ENCODE results near the gene SDK1.

SDK1 gene, protein sequence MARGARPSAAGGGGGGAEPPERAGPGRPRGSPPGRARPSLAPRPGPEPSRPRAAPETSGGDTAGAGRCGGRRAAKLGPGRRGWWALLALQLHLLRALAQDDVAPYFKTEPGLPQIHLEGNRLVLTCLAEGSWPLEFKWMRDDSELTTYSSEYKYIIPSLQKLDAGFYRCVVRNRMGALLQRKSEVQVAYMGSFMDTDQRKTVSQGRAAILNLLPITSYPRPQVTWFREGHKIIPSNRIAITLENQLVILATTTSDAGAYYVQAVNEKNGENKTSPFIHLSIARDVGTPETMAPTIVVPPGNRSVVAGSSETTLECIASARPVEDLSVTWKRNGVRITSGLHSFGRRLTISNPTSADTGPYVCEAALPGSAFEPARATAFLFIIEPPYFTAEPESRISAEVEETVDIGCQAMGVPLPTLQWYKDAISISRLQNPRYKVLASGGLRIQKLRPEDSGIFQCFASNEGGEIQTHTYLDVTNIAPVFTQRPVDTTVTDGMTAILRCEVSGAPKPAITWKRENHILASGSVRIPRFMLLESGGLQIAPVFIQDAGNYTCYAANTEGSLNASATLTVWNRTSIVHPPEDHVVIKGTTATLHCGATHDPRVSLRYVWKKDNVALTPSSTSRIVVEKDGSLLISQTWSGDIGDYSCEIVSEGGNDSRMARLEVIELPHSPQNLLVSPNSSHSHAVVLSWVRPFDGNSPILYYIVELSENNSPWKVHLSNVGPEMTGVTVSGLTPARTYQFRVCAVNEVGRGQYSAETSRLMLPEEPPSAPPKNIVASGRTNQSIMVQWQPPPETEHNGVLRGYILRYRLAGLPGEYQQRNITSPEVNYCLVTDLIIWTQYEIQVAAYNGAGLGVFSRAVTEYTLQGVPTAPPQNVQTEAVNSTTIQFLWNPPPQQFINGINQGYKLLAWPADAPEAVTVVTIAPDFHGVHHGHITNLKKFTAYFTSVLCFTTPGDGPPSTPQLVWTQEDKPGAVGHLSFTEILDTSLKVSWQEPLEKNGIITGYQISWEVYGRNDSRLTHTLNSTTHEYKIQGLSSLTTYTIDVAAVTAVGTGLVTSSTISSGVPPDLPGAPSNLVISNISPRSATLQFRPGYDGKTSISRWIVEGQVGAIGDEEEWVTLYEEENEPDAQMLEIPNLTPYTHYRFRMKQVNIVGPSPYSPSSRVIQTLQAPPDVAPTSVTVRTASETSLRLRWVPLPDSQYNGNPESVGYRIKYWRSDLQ (N-terminal part only)

DNA sequence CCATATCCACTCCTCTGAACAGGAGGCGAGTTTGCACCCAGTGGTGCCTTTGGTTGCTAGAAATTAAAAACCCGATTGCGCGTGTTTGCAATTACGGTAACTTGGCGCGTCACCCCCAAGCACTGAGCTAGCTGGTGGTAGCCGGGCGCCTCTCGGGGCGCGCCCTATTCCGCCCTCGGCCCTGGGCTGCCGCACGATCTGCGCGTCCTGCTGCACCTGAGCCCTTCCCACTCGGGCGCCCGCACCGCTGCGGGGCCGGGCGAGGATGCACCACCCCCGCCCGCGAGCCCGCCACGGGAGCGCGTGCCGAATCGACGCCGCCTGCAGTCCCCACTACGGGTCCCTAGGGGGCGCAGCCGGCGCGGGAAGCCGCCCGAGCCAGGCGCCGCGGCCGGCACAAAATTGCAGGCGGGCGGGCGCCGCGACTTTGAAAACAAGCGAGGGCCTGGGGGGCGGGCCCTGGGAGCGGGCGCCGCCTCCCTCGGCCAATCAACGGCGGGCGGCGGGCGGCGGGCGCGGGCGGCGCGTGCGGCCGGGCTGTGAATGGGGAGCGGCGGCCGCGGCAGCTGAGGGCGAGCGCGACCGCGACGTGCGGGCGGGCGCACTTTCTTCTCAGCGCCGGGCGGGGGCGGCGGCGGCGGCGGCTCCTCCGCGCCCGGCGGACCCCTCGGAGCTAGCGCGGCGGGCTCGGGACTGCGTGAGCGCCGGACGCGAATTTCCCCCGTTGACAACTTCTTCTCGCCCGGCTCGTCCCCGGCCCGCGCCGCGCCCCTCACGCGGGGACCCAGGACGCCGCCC lies at the start of gene SDK1:
Gene SDK1 (plus strand): TSS at position 602 of the 798 bp plus-strand sequence. CDS start 335 bp downstream, outside the sequence.
- DNase-seq (ENCODE audit: insufficient read length, low spot score), result peak; percentile 88
- no peak for FAIRE-seq

DNA sequence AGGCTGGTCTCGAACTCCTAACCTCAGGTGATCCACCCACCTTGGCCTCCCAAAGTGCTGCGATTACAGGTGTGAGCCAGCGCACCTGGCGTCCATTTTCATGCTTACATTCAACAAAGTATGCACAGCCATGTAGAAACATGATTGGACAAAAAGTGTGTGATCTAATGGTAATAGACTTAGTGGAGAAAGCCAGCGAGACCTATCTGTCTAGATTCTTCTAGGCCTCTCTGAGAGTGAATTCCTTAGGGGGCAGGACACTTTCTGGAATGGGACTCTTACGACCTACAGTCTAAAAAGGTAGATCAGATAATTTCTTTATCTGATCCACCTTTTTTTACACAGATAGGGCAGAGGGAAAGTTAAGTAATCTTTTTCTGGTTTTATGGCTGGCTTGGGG lies 46.3 kb upstream of the SDK1 start:
- no peak for FAIRE-seq

DNA sequence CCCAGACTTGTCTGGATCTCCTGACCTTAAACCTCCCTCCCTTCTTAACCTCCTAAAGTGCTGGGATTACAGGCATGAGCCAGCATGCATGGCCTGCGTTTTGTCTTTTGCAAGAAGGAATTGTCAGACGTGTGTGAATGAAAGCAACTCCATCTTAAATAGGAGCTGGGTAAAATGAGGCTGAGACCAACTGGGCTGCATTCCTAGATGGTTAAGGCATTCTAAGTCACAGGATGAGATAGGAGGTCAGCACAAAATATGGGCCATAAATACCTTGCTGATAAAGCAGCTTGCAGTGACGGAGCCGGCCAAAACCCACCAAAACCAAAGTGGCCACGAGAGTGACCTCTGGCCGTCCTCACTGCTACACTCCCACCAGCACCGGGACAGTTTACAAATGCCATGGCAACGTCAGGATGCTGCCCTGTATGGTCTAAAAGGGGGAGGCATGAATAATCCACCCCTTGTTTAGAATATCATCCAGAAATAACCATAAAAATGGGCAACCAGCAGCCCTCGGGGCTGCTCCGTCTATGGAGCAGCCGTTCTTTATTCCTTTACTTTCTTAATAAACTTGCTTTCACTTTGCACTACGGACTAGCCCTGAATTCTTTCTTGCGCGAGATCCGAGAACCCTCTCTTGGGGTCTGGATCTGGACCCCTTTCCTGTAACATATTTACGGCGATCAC lies 41.2 kb upstream of the SDK1 start:
- DNase-seq (ENCODE audit: insufficient read length, low spot score) (no peak), FAIRE-seq (no peak)

More for the DNA sequence above, 46.3 kb upstream of the SDK1 start:
- no peak for DNase-seq (ENCODE audit: insufficient read length, low spot score)

DNA sequence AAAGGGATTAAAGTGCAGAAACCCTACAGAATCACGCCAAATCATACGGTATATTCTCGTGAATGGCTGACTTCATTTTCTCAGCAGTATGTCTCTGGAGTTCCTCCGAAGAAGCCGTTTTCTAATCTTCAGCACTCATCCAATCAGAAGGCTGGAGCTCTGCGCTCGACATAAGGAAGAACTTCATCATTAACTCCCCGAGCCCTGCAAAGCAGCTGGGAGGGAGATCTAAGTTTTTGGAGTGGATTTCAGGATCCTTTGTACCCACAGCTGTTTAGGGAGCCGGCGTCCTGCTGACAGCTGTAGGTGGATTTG lies 40.7 kb upstream of the SDK1 start:
- FAIRE-seq, result no peak
- no peak for DNase-seq (ENCODE audit: insufficient read length, low spot score)

DNA sequence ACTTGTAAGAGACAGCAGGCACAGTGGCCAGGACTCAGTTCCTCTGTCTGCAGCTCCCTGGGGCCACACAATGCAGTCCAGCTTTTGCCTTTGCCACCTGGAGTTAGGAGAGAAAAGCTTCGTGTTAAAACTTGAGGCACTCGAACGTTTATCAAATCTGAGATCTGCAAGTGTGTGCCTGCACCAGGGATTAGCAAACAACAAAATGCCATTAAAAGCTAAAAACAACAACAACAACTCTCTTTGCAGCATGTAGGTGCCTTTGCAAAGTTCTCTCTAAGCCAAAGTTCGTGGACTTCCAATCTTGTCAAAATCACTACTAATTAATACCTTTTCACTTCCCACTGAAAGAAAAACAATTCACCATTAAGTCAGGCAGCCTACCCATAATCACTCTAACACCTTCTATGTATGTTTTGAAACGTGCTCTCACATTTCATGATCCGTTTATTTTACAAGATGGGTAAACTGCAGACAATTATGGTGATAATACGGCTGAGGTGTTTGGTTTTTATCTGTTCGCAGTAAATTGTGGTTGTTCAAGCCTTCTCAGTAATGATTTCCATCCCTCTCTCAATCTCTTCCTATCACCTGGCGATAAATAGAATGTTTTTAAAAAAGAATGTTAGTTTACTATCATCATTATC lies 36.2 kb upstream of the SDK1 start:
- DNase-seq (ENCODE audit: insufficient read length, low spot score) (no peak), FAIRE-seq (no peak)

DNA sequence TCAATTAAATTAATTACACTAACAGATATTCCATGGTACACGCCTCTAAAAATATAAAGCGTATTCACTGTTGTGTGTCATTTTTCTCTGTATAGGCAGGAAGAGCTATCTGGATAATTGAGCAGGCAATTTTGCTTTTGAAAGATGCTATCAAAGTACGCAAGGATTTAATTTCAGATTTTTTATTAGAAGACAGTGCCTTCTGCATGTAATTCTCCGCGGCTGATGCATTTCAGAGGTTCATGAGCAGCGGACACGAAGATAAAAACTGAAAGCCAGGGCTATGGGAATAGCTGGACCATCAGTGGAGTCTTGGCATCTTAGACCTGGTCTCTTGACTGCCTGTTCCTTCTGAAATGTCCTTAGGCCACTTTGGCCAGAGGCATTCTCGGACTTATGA lies 35.7 kb upstream of the SDK1 start:
- DNase-seq (ENCODE audit: insufficient read length, low spot score), result no peak
- FAIRE-seq, result no peak

DNA sequence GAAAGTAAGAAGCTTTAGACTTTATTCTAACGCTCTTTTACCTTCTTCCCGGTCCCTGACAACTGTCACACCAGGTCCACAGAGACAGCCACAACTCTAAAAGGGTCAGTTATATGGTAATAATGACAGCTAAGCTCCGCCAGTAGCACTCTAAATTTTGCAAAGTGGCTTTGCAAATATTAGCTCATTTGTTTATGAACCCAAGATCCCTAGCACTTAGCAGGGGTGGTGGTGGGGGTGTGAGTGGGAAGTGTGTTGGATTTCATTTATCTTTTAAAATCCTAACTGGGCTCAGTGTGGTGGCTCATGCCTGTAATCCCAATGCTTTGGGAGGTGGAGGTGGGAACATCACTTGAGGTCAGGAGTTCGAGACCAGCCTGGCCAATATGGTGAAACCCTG lies 34.8 kb upstream of the SDK1 start:
- no peak for FAIRE-seq
- no peak for DNase-seq (ENCODE audit: insufficient read length, low spot score)

DNA sequence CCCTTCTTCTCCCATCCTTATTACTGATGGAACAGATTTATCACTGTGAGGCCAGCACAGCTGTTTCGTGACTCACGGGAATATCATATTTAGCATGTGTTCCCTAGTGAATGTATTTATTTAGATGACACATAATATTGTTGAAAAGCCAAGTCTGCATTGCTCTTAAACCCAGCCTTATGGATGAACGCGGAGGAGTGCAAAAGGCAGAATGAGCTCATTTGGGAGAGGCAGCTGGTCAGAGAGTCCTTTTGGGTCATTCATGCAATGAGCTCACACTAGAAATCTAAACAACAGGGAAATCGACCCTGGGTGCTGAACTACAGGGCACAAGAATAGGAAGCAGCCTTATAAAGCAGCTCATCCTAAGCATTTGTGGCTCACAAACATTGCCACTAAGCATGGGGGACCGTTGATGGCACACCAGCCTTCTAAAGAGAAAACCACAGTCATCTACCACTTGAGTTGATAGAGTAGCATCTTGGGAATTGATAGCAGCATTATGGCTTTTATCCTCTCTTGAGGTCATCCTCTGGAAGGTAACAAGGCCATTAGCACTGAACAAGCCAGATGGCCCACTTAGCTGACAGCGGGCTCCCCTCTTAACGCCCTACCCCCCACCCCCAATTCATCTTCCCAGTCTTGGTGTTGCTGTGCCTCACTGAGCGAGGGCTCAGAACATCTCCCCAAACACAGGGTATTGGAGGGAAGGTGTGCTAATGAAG lies 32.9 kb upstream of the SDK1 start:
- no peak for DNase-seq (ENCODE audit: insufficient read length, low spot score)
- no peak for FAIRE-seq

DNA sequence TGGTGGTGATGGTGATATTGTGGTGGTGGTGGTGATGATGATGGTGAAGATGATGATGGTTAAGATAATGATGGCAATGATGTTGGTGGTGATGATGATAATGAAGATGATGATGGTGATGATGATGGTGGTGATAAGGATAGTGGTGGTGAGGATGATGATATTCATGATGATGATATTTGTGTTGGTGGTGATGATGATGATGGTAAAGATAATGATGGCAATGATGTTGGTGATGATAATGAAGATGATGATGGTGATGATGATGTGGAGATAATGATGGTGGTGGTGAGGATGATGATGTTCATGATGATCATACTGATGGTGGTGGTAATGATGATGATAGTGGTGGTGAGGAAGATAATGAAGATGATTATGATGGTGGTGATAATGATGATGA lies 30.7 kb upstream of the SDK1 start:
- DNase-seq (ENCODE audit: insufficient read length, low spot score) (no peak), FAIRE-seq (no peak)

DNA sequence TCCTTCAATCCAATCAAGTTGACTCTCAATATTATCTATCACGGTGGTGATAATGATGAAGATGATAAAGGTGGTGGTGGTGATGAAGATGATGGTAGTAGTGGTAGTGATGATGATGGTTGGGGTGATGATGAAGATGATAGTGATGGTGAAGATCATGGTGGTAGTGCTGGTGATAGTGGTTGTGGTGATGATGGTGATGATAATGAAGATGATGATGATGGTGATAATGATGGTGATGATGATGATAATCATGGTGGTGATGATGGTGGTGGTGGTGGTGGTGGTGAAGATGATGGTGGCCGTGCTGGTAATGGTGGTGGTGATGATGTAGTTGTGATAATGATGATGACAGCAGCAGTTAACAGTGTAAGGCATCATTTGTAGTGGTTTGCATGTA lies 29.8 kb upstream of the SDK1 start:
- DNase-seq (ENCODE audit: insufficient read length, low spot score) (no peak), FAIRE-seq (no peak)

DNA sequence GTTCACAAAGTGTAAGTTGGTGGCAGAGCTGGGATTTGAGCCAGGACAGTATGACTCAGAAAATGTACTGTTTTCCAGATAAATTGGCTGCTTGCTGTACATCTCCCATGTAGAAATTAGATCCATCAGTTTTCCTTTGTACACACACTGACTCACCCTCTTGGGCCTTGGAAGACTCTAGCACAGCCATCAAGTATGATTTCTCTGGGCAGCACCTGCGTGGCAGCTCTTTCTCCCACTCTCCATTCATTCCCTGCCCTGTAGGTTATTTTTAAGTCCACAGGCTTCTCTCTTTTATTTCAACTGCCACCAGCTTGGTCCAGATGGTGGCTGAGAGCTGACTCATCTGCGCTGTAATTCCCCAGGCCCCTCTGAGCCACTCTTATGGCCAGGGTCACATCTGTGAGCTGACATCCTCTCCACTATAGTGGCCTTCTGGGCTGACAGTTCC lies 28.3 kb upstream of the SDK1 start:
- DNase-seq (ENCODE audit: insufficient read length, low spot score), result no peak

DNA sequence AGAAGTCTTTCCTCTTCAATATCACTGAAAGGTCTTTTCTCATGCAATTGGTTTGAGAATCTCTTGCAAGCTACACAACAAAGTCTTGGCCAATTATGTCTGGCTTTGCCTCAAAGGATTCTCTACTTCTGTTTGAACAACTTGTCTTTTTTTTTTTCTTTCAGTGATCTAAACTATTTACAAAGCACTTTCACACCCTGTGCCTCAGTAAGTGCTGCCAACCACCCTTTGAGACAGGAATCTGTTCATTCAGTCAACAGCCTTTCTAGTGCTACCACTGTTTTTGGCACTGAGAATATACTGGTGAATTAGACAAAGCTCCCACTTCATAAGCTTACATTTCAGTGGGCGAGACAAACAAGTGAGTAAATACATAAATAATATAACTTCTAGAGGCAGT lies 26.9 kb upstream of the SDK1 start:
- DNase-seq (ENCODE audit: insufficient read length, low spot score) (no peak), FAIRE-seq (no peak)

More for the DNA sequence above, 28.3 kb upstream of the SDK1 start:
- no peak for FAIRE-seq

DNA sequence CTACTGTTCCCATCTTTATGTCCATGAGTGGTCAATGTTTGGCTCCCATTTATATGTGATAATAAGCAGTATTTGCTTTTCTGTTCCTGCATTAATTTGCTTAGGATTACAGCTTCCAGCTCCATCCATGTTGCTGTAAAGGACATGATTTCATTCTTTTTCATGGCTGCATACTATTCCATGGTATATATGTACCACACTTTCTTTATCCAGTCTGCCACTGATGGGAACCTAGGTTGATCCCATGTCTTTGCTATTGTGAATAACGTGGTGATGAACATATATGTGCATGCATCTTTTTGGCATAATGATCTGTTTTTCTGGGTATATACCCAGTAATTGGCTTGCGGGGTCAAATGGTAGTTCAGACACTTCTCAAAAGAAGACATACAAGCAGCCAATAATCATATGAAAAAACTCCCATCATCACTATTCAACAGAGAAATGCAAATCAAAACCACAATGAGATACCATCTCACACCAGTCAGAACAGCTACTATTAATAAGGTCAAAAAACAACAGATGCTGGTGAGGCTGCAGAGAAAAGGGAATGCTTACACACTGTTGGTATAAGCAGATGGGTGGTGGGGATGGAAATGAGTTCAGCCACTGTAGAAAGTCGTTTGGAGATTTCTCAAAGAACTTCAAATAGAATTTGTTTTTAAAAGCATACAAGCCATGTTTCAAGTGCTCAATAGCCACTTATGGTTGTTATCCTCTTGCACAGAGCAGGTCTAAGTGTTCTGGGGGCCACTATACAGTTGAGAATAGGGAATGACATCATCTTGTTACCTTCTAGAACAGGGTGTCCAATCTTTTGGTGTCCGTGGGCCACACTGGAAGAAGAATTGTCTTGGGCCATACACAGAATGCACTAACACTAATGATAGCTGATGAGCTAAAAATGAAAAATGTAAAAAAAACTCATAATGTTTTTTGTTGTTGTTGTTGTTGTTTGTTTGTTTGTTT lies 23.2 kb upstream of the SDK1 start:
- no peak for DNase-seq (ENCODE audit: insufficient read length, low spot score)
- FAIRE-seq, result no peak

DNA sequence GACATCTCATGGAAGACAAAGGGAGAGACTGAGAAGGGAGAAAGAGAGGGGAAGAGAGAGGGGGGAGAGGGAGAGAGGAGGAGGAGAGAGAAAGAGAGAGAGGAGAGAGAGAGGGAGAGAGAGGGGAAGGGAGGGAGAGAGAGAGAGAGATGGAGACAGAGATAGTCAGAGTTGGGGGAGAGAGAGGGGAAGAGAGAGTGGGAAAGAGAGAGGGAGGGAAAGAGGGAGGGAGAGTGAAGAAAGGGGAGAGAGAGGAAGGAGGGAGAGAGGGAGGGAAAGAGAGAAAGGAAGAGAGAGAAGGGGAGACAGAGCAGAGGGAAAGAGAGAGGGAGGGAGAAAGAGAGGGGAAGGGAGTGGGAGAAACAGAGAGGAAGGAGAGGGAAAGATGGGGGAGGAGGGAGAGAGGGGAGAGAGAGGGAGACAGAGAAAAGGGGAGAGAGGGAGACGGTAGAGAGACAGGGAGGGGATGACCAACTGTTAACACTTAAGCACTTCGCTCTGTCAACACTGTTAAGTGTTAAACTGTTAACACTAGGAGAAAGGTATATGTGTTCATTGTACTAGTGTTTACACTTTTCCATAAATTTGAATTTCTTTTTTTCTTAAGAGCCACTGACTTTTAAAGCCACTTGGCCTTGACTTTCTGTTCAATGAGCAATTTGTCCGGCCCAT lies 21.8 kb upstream of the SDK1 start:
- FAIRE-seq, result no peak
- DNase-seq (ENCODE audit: insufficient read length, low spot score), result no peak

DNA sequence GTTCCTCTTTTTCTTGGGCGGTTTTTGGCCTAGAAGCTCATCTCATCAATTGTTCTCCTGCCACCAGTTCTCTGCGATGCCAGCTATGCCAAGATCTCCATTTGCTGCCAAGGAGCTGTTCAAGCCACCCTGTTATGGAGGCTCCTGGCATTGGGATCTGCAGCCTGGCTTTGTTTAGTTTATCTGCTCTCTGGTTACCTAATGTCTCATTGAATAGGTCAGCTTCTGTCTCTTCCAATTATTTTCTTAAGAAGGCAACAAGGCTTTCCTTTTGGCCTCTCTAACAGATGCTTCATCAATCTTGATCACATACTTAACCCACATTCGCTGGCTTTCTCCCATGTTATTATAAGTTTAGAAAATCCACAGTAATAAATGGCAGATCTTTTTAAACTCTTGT lies 20.6 kb upstream of the SDK1 start:
- DNase-seq (ENCODE audit: insufficient read length, low spot score), result no peak
- no peak for FAIRE-seq

DNA sequence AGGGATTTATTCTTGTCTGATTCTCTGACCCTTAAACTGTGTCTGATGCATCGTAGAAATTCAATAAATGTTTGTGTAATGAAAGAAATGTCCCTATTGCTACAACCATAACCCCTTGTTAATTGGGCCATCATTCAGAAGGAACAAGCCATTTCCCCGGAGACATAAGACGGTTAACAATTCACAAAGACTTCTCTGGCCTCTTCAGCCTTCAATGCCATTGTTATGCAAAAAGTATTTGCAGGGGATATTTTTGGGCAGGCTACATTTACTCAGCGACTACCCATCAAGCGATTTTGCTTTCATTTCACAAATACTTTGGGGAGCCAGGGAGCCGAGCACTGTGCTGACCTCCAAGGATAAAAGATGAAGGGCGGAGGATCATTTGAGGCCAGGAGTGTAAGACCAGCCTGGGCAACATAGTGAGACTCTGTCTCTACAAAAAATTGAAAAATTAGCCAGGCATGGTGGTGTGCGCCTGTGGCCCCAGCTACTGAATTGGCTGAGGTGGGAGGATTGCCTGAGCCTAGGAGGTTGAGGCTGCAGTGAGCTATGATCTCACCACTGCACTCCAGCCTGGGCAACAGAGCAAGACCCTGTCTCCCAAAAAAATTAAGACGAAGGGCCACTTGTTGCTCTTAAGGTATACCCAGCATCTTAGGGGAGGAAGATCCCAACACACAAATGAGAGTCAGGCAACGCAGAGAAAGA lies 20.0 kb upstream of the SDK1 start:
- DNase-seq (ENCODE audit: insufficient read length, low spot score) (no peak), FAIRE-seq (no peak)

All from GM19239 (cell line).